Breast epithelium (tissue), 4 donors: ENCODE data around the gene ERGIC1. TPM values are rescaled to one million over a fixed set of nuclear protein-coding genes. Genes with fewer than 3 reads are reported as not detected.

ENCODE experiments used
- DNase-seq, 2 donors: peaks; one replicate each; pipeline ENCODE4 v3.0.0-alpha.2; 2019; ENCODE audit warnings: low spot score in 2 of 2
- H3K27ac ChIP-seq, 2 donors: fragments of 200-600 bp; sonication (generic) in 1 of 2; one replicate each; pipeline ENCODE4 v1.5.1; 2016 to 2019; ENCODE audit warnings: mild to moderate bottlenecking in 1 of 2
- H3K27me3 ChIP-seq, 2 donors: fragments of 200-600 bp; sonication (generic) in 1 of 2; one replicate each; pipeline versions ENCODE4 v1.5.1 to v1.6.0; 2017 to 2019; ENCODE audit warnings: control low read depth in 1 of 2, mild to moderate bottlenecking in 1 of 2
- H3K36me3 ChIP-seq: fragments of 200-600 bp; one replicate; pipeline ENCODE4 v1.5.1; 2019
- H3K4me1 ChIP-seq, 2 donors: fragments of 200-600 bp; sonication (generic); one replicate each; pipeline ENCODE4 v1.5.1; 2016 to 2019; ENCODE audit warnings: control low read depth in 1 of 2
- H3K4me3 ChIP-seq, 3 donors: fragments of 200-600 bp; sonication (generic); 1 replicate in 2 of 3; 2 replicates in 1 of 3; pipeline ENCODE4 v1.5.1; 2016 to 2019; ENCODE audit warnings: mild to moderate bottlenecking in 3 of 3, moderate library complexity in 2 of 3
- H3K9me3 ChIP-seq, 2 donors: fragments of 200-600 bp; sonication (generic) in 1 of 2; one replicate each; pipeline ENCODE4 v1.5.1; 2016 to 2019; ENCODE audit warnings: control low read depth in 1 of 2
- CTCF ChIP-seq, 3 donors: fragments of 450-650 bp; IDR thresholded peaks; one replicate each; pipeline ENCODE4 v1.5.1; 2016 to 2017; ENCODE audit warnings: antibody characterized with exemption in 3 of 3, mild to moderate bottlenecking in 3 of 3, moderate library complexity in 3 of 3
- POLR2A ChIP-seq: fragments of 450-650 bp; IDR thresholded peaks from one replicate; pipeline ENCODE4 v1.6.1; 2016; ENCODE audit warnings: antibody characterized with exemption, mild to moderate bottlenecking, moderate library complexity
- POLR2AphosphoS5 ChIP-seq, 3 donors: sonication (generic); formaldehyde crosslinking; IDR thresholded peaks; one replicate each; pipeline ENCODE4 v1.6.1; 2017; ENCODE audit warnings: antibody characterized with exemption in 3 of 3
- intact Hi-C: fragments of 100-400 bp; cut with DNase I; formaldehyde crosslinking; loops from one replicate; pipeline ENCODE4 v1.15.1; 2023; ENCODE audit warnings: low total_unique reads
- total RNA-seq, 3 donors: library from RNA; depleted of rRNA; stranded (reverse); fragments of >200 nt; gene quantifications; one replicate each; pipeline ENCODE4 v1.1.0, GENCODE V29; 2016

ERGIC1 gene
- total RNA-seq, 3 donors from 2014 or later = 86.6 to 139 (median 95.2) TPM

GRCh38 chr5:172820046-172820767, 13.8 kb upstream of the ERGIC1 start:
- peaks cover 0 to under 1% of the 10 kb centered on the region in 2 donors for H3K9me3 ChIP-seq
- intact Hi-C loops = no loop called here
- no peaks in the 10 kb centered on the region for H3K27me3 ChIP-seq
- no peaks in the 10 kb centered on the region for H3K4me1 ChIP-seq
- peak overlapping the region in 1 of 3 donors; percentile 8 for H3K4me3 ChIP-seq
- TF ChIP-seq CTCF (IDR thresholded peaks at IDR 0.05) (no peak), POLR2A (no peak), POLR2AphosphoS5 (IDR thresholded peaks at IDR 0.05) (no peak)
- peak; percentile 73 to 82 for DNase-seq
- no peaks in the 10 kb centered on the region for H3K36me3 ChIP-seq
- peak overlapping the region; percentile 68 to 76 for H3K27ac ChIP-seq

- DNase-seq = no peak
- intact Hi-C loops = no loop called here
- no peaks in the 10 kb centered on the region for H3K36me3 ChIP-seq
- peaks cover 0 to 13% of the 10 kb centered on the region in 2 donors for H3K9me3 ChIP-seq
- H3K27ac ChIP-seq = no peak overlapping the region
- no peak overlapping the region for H3K4me3 ChIP-seq
- H3K4me1 ChIP-seq = no peaks in the 10 kb centered on the region
- H3K27me3 ChIP-seq = no peaks in the 10 kb centered on the region
- no peak for TF ChIP-seq CTCF (IDR thresholded peaks at IDR 0.05)
- TF ChIP-seq POLR2AphosphoS5 (IDR thresholded peaks at IDR 0.05) = no peak
- TF ChIP-seq POLR2A = no peak
Measured at GRCh38 chr5:172821340-172821985, 12.6 kb upstream of the ERGIC1 start.

GRCh38 chr5:172823840-172824362, 10.2 kb upstream of the ERGIC1 start:
- no peak overlapping the region for H3K4me3 ChIP-seq

GRCh38 chr5:172825610-172826204, 8.3 kb upstream of the ERGIC1 start:
- no peak for DNase-seq
- Histone ChIP-seq H3K36me3 (no peaks in the 10 kb centered on the region), H3K4me1 (no peaks in the 10 kb centered on the region), H3K4me3 (no peak overlapping the region), H3K27ac (no peak overlapping the region), H3K27me3 (no peaks in the 10 kb centered on the region), H3K9me3 (peaks cover 0 to 13% of the 10 kb centered on the region in 2 donors)
- intact Hi-C loops = no loop called here
- TF ChIP-seq CTCF (IDR thresholded peaks at IDR 0.05) (no peak), POLR2A (no peak), POLR2AphosphoS5 (IDR thresholded peaks at IDR 0.05) (no peak)

More at GRCh38 chr5:172823840-172824362, 10.2 kb upstream of the ERGIC1 start:
- intact Hi-C loops = no loop called here
- Histone ChIP-seq H3K9me3 (peaks cover 0 to 13% of the 10 kb centered on the region in 2 donors), H3K27me3 (no peaks in the 10 kb centered on the region), H3K4me1 (no peaks in the 10 kb centered on the region), H3K27ac (no peak overlapping the region), H3K36me3 (no peaks in the 10 kb centered on the region)
- TF ChIP-seq CTCF (IDR thresholded peaks at IDR 0.05) = no peak
- TF ChIP-seq POLR2AphosphoS5 (IDR thresholded peaks at IDR 0.05) = no peak
- TF ChIP-seq POLR2A = no peak
- DNase-seq = no peak

- Histone ChIP-seq H3K4me3 (no peak overlapping the region), H3K9me3 (peaks cover 0 to 13% of the 10 kb centered on the region in 2 donors), H3K4me1 (no peaks in the 10 kb centered on the region), H3K36me3 (no peaks in the 10 kb centered on the region), H3K27ac (no peak overlapping the region), H3K27me3 (no peaks in the 10 kb centered on the region)
- TF ChIP-seq POLR2A (no peak), POLR2AphosphoS5 (IDR thresholded peaks at IDR 0.05) (no peak), CTCF (IDR thresholded peaks at IDR 0.05) (no peak)
- no peak for DNase-seq
- intact Hi-C loops = loop anchor here (1.0 kb wide), 1 partner anchor 31 kb away; no protein-coding TSS in a partner anchor
Measured at GRCh38 chr5:172827841-172828240, 6.2 kb upstream of the ERGIC1 start.
